Vagina (tissue), 2 donors: Measurements from ENCODE around the gene CDK7.

Experiments
- CTCF ChIP-seq, 3 experiments: fragments of 450-650 bp in 2 of 3; fragments of 200-600 bp in 1 of 3; sonication (generic) in 1 of 3; IDR thresholded peaks; one replicate each; pipeline ENCODE4 v1.5.1; 2017 to 2019; ENCODE audit warnings: antibody characterized with exemption in 3 of 3, mild to moderate bottlenecking in 2 of 3, moderate library complexity in 2 of 3
- POLR2A ChIP-seq, 2 donors: fragments of 450-650 bp; IDR thresholded peaks; one replicate each; pipeline ENCODE4 v1.6.1; 2017; ENCODE audit warnings: antibody characterized with exemption in 2 of 2, mild to moderate bottlenecking in 2 of 2, moderate library complexity in 2 of 2

DNA sequence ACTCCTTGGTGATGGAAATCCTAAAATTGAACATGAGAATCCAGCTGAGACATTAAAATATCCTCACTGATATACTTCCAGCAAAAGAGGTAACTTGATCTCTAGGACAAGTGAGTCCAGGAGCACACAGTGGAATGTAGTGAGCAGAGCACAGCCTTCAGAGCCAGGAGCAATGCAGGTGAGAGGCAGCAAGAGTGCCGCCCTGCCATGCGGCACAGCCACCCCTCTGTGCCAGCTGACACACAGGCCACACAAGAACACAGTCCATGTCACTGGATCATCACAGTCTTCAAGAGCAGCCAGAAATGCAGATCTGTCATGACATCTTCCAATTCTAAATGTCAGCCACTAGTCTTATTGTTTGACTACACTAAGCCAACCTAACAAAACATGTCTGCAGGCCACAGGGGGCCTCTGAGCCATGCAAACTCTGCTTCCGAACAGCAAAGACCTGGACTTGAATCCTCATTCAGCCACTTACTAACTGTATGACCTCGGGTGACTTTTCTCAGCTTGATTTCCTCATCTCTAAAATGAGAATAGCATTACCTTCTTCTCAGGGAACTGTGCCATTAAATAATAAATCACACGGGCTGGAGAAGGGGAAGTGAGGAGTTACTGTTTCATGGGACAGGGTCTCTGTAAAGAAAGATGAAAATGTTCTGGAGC, 50.9 kb downstream of the CDK7 start:
- TF ChIP-seq CTCF (IDR thresholded peaks at IDR 0.05) (no peak), POLR2A (IDR thresholded peaks at IDR 0.05) (no peak)
